Smooth muscle cell (in vitro differentiated cells): ENCODE results near the gene DGAT2. TPM values are rescaled to one million over a fixed set of nuclear protein-coding genes. Genes with fewer than 3 reads are reported as not detected.

Experiments used
- DNase-seq: peaks from one replicate; lab custom pipeline; 2025; ENCODE audit not compliant: unreplicated experiment; lab: John Stamatoyannopoulos, UW
- H2AFZ ChIP-seq: fragments of 200-600 bp; sonication (generic); 2 replicates; pipeline ENCODE4 v1.6.0; 2016; ENCODE audit warnings: antibody characterized with exemption, low read depth, mild to moderate bottlenecking
- H3F3A ChIP-seq: fragments of 200-600 bp; sonication (generic); 2 replicates; pipeline ENCODE4 v1.6.0; 2017; ENCODE audit warnings: antibody characterized with exemption, low read depth
- H3K27ac ChIP-seq: fragments of 200-600 bp; sonication (generic); 2 replicates; pipeline ENCODE4 v1.5.1; 2016; ENCODE audit warnings: low read depth, mild to moderate bottlenecking
- H3K27me3 ChIP-seq: fragments of 200-600 bp; sonication (generic); 2 replicates; pipeline ENCODE4 v1.6.1; 2016; ENCODE audit warnings: low read depth, mild to moderate bottlenecking
- H3K36me3 ChIP-seq: fragments of 200-600 bp; sonication (generic); 2 replicates; pipeline ENCODE4 v1.5.1; 2016; ENCODE audit warnings: low read depth
- H3K4me1 ChIP-seq: fragments of 200-600 bp; sonication (generic); 2 replicates; pipeline ENCODE4 v1.5.1; 2016; ENCODE audit warnings: low read depth
- H3K4me2 ChIP-seq: fragments of 200-600 bp; sonication (generic); 2 replicates; pipeline ENCODE4 v1.6.0; 2016; ENCODE audit warnings: mild to moderate bottlenecking
- H3K4me3 ChIP-seq: fragments of 200-600 bp; sonication (generic); 2 replicates; pipeline ENCODE4 v1.5.1; 2016; ENCODE audit warnings: mild to moderate bottlenecking
- H3K79me2 ChIP-seq: fragments of 200-600 bp; sonication (generic); 2 replicates; pipeline ENCODE4 v1.6.0; 2016; ENCODE audit warnings: low read depth, mild to moderate bottlenecking
- H3K9ac ChIP-seq: fragments of 200-600 bp; sonication (generic); 2 replicates; pipeline ENCODE4 v1.6.0; 2016; ENCODE audit warnings: low read depth
- H3K9me3 ChIP-seq: fragments of 200-600 bp; sonication (generic); replicated peaks from 2 replicates; pipeline ENCODE4 v1.5.1; 2016; ENCODE audit warnings: low read depth
- H4K20me1 ChIP-seq: fragments of 200-600 bp; sonication (generic); 2 replicates; pipeline ENCODE4 v1.6.0; 2016; ENCODE audit warnings: low read depth
- WGBS: methylation state at CpG from one replicate; pipeline ENCODE4 v1.1.7; 2016; ENCODE audit warnings: low lambda C conversion rate; 5-methylcytosine and 5-hydroxymethylcytosine counted together
- polyA plus RNA-seq: library from polyadenylated mRNA; unstranded; fragments of >200 nt; fragmentation: Nextera tagmentation; extraction: Ambion mirVana; gene quantifications from 2 replicates; pipeline ENCODE4 v1.2.1, GENCODE V29; 2016
- total RNA-seq: library from RNA; depleted of rRNA; stranded (reverse); fragments of >200 nt; gene quantifications from 2 replicates; pipeline ENCODE4 v1.2.3, GENCODE V29; 2014
- TF ChIP-seq, protein P1 (sequence below): fragments of 200-600 bp; sonication (generic); IDR thresholded peaks from 2 replicates; pipeline ENCODE4 v1.5.1; 2017; ENCODE audit warnings: borderline replicate concordance, mild to moderate bottlenecking, antibody characterized with exemption; ENCODE audit not compliant: insufficient read depth, poor library complexity, severe bottlenecking

The DGAT2 gene
- total and polyA plus RNA-seq, 2 experiments from 2014 or later: 1.5 to 3.7 TPM

DNA sequence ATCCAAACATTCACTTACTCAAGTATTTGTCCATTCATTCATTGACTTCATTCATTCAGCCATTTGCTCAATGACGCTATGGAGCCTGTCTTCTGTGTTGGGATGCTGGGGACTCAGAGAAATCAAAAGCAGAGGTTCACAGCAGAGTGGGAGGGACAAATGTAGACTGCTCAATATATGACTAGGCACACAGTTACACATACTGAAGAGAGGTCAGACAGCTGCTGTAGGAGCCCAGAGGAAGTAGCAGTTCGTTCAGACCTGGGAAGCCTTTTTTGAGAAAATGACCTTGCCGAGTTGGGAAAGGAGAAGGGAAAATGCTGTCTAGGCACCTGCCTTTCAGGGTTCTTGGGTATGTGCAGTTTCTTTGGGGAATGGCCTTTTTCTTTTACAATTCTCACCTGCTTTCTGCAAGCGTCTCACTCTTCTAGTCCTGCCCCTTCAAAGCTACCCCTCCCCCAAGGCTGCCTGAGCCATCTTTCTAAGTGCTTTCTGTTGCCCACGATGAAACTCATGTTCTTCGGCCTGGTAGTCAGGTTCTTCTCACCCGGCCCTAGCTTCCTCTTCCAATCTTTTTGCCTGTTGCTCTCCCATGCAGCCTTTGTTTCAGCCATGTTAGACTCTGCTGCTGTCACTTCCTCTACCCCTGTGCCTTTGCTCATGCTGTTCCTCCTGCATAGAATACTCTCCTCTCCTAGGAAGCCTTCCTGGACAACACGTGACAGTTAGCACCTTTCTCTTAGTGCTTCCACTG is 42.2 kb downstream of the DGAT2 start:
- H3K4me2 ChIP-seq: no peak overlapping the region
- no peak for DNase-seq
- H3K27ac ChIP-seq: no peak overlapping the region
- H2AFZ ChIP-seq: no peak overlapping the region
- TF ChIP-seq, protein P1, sequence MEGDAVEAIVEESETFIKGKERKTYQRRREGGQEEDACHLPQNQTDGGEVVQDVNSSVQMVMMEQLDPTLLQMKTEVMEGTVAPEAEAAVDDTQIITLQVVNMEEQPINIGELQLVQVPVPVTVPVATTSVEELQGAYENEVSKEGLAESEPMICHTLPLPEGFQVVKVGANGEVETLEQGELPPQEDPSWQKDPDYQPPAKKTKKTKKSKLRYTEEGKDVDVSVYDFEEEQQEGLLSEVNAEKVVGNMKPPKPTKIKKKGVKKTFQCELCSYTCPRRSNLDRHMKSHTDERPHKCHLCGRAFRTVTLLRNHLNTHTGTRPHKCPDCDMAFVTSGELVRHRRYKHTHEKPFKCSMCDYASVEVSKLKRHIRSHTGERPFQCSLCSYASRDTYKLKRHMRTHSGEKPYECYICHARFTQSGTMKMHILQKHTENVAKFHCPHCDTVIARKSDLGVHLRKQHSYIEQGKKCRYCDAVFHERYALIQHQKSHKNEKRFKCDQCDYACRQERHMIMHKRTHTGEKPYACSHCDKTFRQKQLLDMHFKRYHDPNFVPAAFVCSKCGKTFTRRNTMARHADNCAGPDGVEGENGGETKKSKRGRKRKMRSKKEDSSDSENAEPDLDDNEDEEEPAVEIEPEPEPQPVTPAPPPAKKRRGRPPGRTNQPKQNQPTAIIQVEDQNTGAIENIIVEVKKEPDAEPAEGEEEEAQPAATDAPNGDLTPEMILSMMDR: no peak
- no peak overlapping the region for H3K9ac ChIP-seq
- no peaks in the 10 kb centered on the region for H3K9me3 ChIP-seq
- 92% methylated on average over 8 of the region's 8 CpGs for WGBS
- no peaks in the 10 kb centered on the region for H4K20me1 ChIP-seq
- H3F3A ChIP-seq: no peaks in the 10 kb centered on the region
- peaks cover 5% of the 10 kb centered on the region for H3K79me2 ChIP-seq
- H3K4me3 ChIP-seq: no peak overlapping the region
- peaks cover under 1% of the 10 kb centered on the region for H3K4me1 ChIP-seq
- H3K36me3 ChIP-seq: no peaks in the 10 kb centered on the region
- no peaks in the 10 kb centered on the region for H3K27me3 ChIP-seq

- no peaks in the 10 kb centered on the region for H3K36me3 ChIP-seq
- no peaks in the 10 kb centered on the region for H3K27me3 ChIP-seq
- H4K20me1 ChIP-seq: peaks cover 6% of the 10 kb centered on the region
- peaks cover 7% of the 10 kb centered on the region for H3K4me1 ChIP-seq
- H3K27ac ChIP-seq: no peak overlapping the region
- TF ChIP-seq, protein P1: no peak
- H3K9ac ChIP-seq: no peak overlapping the region
- H3K4me2 ChIP-seq: no peak overlapping the region
- peaks cover 10% of the 10 kb centered on the region for H3K79me2 ChIP-seq
- no peak for DNase-seq
- no peak overlapping the region for H3K4me3 ChIP-seq
- no peaks in the 10 kb centered on the region for H3K9me3 ChIP-seq
- no peak overlapping the region for H2AFZ ChIP-seq
- H3F3A ChIP-seq: no peaks in the 10 kb centered on the region
- 100% methylated on average over 2 of the region's 2 CpGs for WGBS
These were observed 42.9 kb downstream of the DGAT2 start for GRCh38 chr11:75811485-75811884.

DNA sequence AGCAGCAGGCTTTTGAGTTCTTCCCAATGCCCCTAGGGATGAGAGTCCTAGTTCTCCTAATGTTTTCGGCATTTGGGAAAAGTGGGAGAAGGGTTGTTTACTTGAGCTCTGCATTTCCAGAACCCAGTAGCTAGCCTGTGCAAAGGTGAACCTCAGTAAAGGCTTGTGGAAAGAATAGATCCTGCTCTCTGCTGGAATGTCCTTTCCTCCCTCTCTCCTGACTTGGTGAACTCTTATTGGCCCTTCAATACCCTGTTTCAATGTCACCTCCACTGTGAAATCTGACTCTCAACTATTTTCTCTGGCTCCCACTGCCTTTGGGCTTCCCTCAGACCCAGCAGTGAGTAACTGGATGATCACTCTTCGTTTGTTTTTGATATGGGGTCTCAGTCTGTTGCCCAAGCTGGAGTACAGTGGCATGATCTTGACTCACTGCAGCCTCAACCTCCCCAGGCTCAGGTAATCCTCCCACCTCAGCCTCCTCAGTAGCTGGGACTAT is 44.0 kb downstream of the DGAT2 start:
- TF ChIP-seq, protein P1: no peak
- Histone ChIP-seq H3K27ac (no peak overlapping the region), H3K9ac (no peak overlapping the region), H3K36me3 (no peaks in the 10 kb centered on the region), H3F3A (no peaks in the 10 kb centered on the region), H3K4me3 (no peak overlapping the region), H3K79me2 (peaks cover 18% of the 10 kb centered on the region), H3K9me3 (no peaks in the 10 kb centered on the region), H3K27me3 (no peaks in the 10 kb centered on the region), H3K4me2 (no peak overlapping the region), H4K20me1 (peaks cover 17% of the 10 kb centered on the region), H2AFZ (no peak overlapping the region), H3K4me1 (peaks cover 15% of the 10 kb centered on the region)
- no peak for DNase-seq
- WGBS: 67% methylated on average over 2 of the region's 2 CpGs

- no peaks in the 10 kb centered on the region for H3F3A ChIP-seq
- H3K27me3 ChIP-seq: no peaks in the 10 kb centered on the region
These were observed 44.5 kb downstream of the DGAT2 start for GRCh38 chr11:75813124-75813523.

More at GRCh38 chr11:75813124-75813523, 44.5 kb downstream of the DGAT2 start:
- WGBS: 90% methylated on average over 2 of the region's 2 CpGs
- no peak for DNase-seq
- TF ChIP-seq, protein P1: no peak
- Histone ChIP-seq H3K27ac (no peak overlapping the region), H3K4me2 (no peak overlapping the region), H4K20me1 (peaks cover 21% of the 10 kb centered on the region), H3K4me1 (peaks cover 15% of the 10 kb centered on the region), H3K9me3 (no peaks in the 10 kb centered on the region), H3K4me3 (no peak overlapping the region), H3K9ac (no peak overlapping the region), H3K36me3 (no peaks in the 10 kb centered on the region), H3K79me2 (peaks cover 23% of the 10 kb centered on the region), H2AFZ (no peak overlapping the region)
